HepG2 (cell line): ENCODE measurements around the gene PLCG2. TPM values are rescaled to one million over a fixed set of nuclear protein-coding genes. Genes with fewer than 3 reads are reported as not detected.

Source experiments
- BATF2 ChIP-seq: sonication (generic); formaldehyde crosslinking; IDR thresholded peaks from 2 replicates; pipeline ENCODE4 v1.8.0; 2022; ENCODE audit warnings: mild to moderate bottlenecking, missing genetic modification reagents, moderate library complexity
- CEBPB ChIP-seq: IDR thresholded peaks from 2 replicates; pipeline ENCODE4 v1.6.1; 2011; ENCODE audit warnings: low read depth, low read length, improper control_type of control experiment, borderline replicate concordance
- FOXC1 ChIP-seq: sonication (generic); formaldehyde crosslinking; IDR thresholded peaks from 2 replicates; pipeline ENCODE4 v1.8.0; 2022; ENCODE audit warnings: mild to moderate bottlenecking, missing genetic modification reagents, borderline replicate concordance
- MIER3 ChIP-seq: IDR thresholded peaks from 2 replicates; pipeline ENCODE4 v1.6.1; 2016; ENCODE audit warnings: missing compliant biosample characterization, borderline replicate concordance
- NCOA5 ChIP-seq: sonication (generic); formaldehyde crosslinking; IDR thresholded peaks from 2 replicates; pipeline ENCODE4 v1.4.0; 2020; ENCODE audit warnings: missing genetic modification reagents
- NR2F6 ChIP-seq, 2 experiments: IDR thresholded peaks; 2 replicates each; pipeline ENCODE4 v1.6.1; 2016; ENCODE audit warnings: antibody characterized with exemption in 1 of 2, mild to moderate bottlenecking in 1 of 2
- TEAD3 ChIP-seq: optimal IDR thresholded peaks from 2 replicates; pipeline ENCODE3; 2016; ENCODE audit warnings: borderline replicate concordance
- TSC22D2 ChIP-seq: sonication (generic); formaldehyde crosslinking; IDR thresholded peaks from 2 replicates; pipeline ENCODE4 v1.5.1; 2020; ENCODE audit warnings: missing genetic modification reagents, mild to moderate bottlenecking, borderline replicate concordance
- ZBED4 ChIP-seq: sonication (generic); formaldehyde crosslinking; IDR thresholded peaks from 2 replicates; pipeline ENCODE4 v1.4.0; 2020; ENCODE audit warnings: missing genetic modification reagents, borderline replicate concordance
- ZNF124 ChIP-seq: sonication (generic); formaldehyde crosslinking; IDR thresholded peaks from 2 replicates; pipeline ENCODE4 v1.4.0; 2020; ENCODE audit warnings: missing genetic modification reagents
- ZNF256 ChIP-seq: sonication (generic); formaldehyde crosslinking; conservative IDR thresholded peaks from 2 replicates; pipeline ENCODE4 v1.4.0; 2020; ENCODE audit warnings: missing genetic modification reagents
- ZNF280D ChIP-seq: sonication (generic); formaldehyde crosslinking; IDR thresholded peaks from 2 replicates; pipeline ENCODE4 v1.5.1; 2020; ENCODE audit warnings: mild to moderate bottlenecking, missing genetic modification reagents
- ZNF512B ChIP-seq: sonication (generic); formaldehyde crosslinking; IDR thresholded peaks from 2 replicates; pipeline ENCODE4 v1.5.1; 2020; ENCODE audit warnings: missing genetic modification reagents, mild to moderate bottlenecking, borderline replicate concordance
- ZNF614 ChIP-seq: IDR thresholded peaks from 2 replicates; pipeline ENCODE4 v1.6.1; 2018; ENCODE audit warnings: missing biosample characterization, missing genetic modification reagents, inconsistent platforms, borderline replicate concordance
- ZNF704 ChIP-seq: sonication (generic); formaldehyde crosslinking; IDR thresholded peaks from 2 replicates; pipeline ENCODE4 v1.8.1; 2023; ENCODE audit warnings: mild to moderate bottlenecking, inconsistent platforms, moderate library complexity, missing genetic modification reagents, borderline replicate concordance
- ZNF720 ChIP-seq: sonication (generic); formaldehyde crosslinking; IDR thresholded peaks from 2 replicates; pipeline ENCODE4 v1.4.0; 2020; ENCODE audit warnings: missing genetic modification reagents
- polyA plus RNA-seq, 8 experiments: library from polyadenylated mRNA; depleted of rRNA in 3 of 8; stranded (reverse) in 7 of 8; unstranded in 1 of 8; fragments of >200 nt; fragmentation: Illumina TruSeq in 4 of 8; extraction: Trizol in 4 of 8; gene quantifications; 2 replicates each; pipeline versions ENCODE4 v1.2.1 to v1.2.3, GENCODE V29; 2011 to 2016; ENCODE audit warnings: low read depth in 4 of 8, missing spikeins in 1 of 8, mixed read lengths in 1 of 8; ENCODE audit not compliant: insufficient read depth in 1 of 8
- total RNA-seq, 5 experiments: library from RNA; depleted of rRNA; stranded (reverse); fragments of >200 nt; fragmentation: Illumina TruSeq; extraction: Trizol; gene quantifications; 2 replicates each; pipeline ENCODE4 v1.2.3, GENCODE V29; 2016; ENCODE audit warnings: low read depth in 1 of 5

Gene PLCG2
- total and polyA plus RNA-seq, 2 of the 13 experiments (the other 11 are each of a cell fraction or from before 2014, with no cell fraction given): 0.13 to 0.18 TPM

- TF ChIP-seq ZBED4 (no peak), NCOA5 (CRISPR knock-in tag) (no peak), CEBPB (no peak), ZNF256 (CRISPR knock-in tag) (no peak), ZNF614 (CRISPR knock-in tag) (peak; percentile 100), BATF2 (no peak), MIER3 (no peak), FOXC1 (CRISPR knock-in tag) (no peak), ZNF124 (no peak), TEAD3 (CRISPR knock-in tag) (peak; percentile 76), NR2F6 (IDR thresholded peaks at IDR 0.05) (no peak), NR2F6 (CRISPR knock-in tag; IDR thresholded peaks at IDR 0.05) (no peak), ZNF720 (CRISPR knock-in tag) (no peak), ZNF704 (CRISPR knock-in tag) (no peak), TSC22D2 (CRISPR knock-in tag) (no peak), ZNF512B (no peak), ZNF280D (CRISPR knock-in tag) (no peak)
Observed at GRCh38 chr16:81873843-81874752, 95.0 kb downstream of the PLCG2 start (continued).
